ENCODE data around the gene ZFYVE9. TPM values are rescaled to one million over a fixed set of nuclear protein-coding genes. Genes with fewer than 3 reads are reported as not detected.

ZFYVE9 gene
- total and polyA plus RNA-seq, 2 donors (not counting 1 experiment from before 2014, with no cell fraction given): 13.5 to 44.6 TPM

GRCh38 chr1:52123622-52124021, 18.3 kb upstream of the ZFYVE9 start:
- Histone ChIP-seq H3K9me3 (ENCODE audit: control insufficient read depth, insufficient read depth, low read depth, low read length) (no peaks in the 10 kb centered on the region), H3K4me2 (ENCODE audit: extremely low read depth, insufficient read depth, low read length) (no peak overlapping the region), H3K4me1 (ENCODE audit: control insufficient read depth, extremely low read depth, insufficient read depth, low read length) (no peaks in the 10 kb centered on the region), H3K27me3 (ENCODE audit: control insufficient read depth, insufficient read depth, low read length) (no peaks in the 10 kb centered on the region), H3K36me3 (ENCODE audit: control insufficient read depth, insufficient read depth, low read length) (no peaks in the 10 kb centered on the region), H3K4me3 (replicated peaks in 1 of 4; ENCODE audit: control extremely low read depth in 1 of 4, insufficient read depth in 1 of 4, low read depth in 3 of 4, low read length in 4 of 4) (no peak overlapping the region), H3K27ac (ENCODE audit: insufficient read depth, low read length) (no peak overlapping the region), H3K9ac (ENCODE audit: insufficient read depth, low read length) (no peak overlapping the region), H2AFZ (ENCODE audit: low read length) (no peak overlapping the region), H3K79me2 (ENCODE audit: control insufficient read depth, insufficient read depth, low read length) (no peaks in the 10 kb centered on the region), H4K20me1 (ENCODE audit: control insufficient read depth, extremely low read depth, insufficient read depth, low read length) (no peaks in the 10 kb centered on the region)
- no peak for DNase-seq (ENCODE audit: low read depth in 2 of 2)
- TF ChIP-seq EZH2 (IDR thresholded peaks at IDR 0.05; ENCODE audit: low read length, missing control alignments) (no peak), CTCF (conservative IDR thresholded peaks at IDR 0.05 in 1 of 2, IDR thresholded peaks at IDR 0.05 in 1 of 2; ENCODE audit: low read depth in 1 of 2, low read length in 2 of 2) (no peak)

- no peak for DNase-seq (ENCODE audit: low read depth in 2 of 2)
Observed at GRCh38 chr1:52125736-52126359, 16.0 kb upstream of the ZFYVE9 start.

More at GRCh38 chr1:52125736-52126359, 16.0 kb upstream of the ZFYVE9 start:
- Histone ChIP-seq H4K20me1 (ENCODE audit: control insufficient read depth, extremely low read depth, insufficient read depth, low read length) (no peaks in the 10 kb centered on the region), H3K27ac (ENCODE audit: insufficient read depth, low read length) (no peak overlapping the region), H3K4me3 (replicated peaks in 1 of 4; ENCODE audit: control extremely low read depth in 1 of 4, insufficient read depth in 1 of 4, low read depth in 3 of 4, low read length in 4 of 4) (no peak overlapping the region), H3K4me1 (ENCODE audit: control insufficient read depth, extremely low read depth, insufficient read depth, low read length) (no peaks in the 10 kb centered on the region), H3K36me3 (ENCODE audit: control insufficient read depth, insufficient read depth, low read length) (no peaks in the 10 kb centered on the region), H3K79me2 (ENCODE audit: control insufficient read depth, insufficient read depth, low read length) (no peaks in the 10 kb centered on the region), H3K9me3 (ENCODE audit: control insufficient read depth, insufficient read depth, low read depth, low read length) (no peaks in the 10 kb centered on the region), H3K27me3 (ENCODE audit: control insufficient read depth, insufficient read depth, low read length) (no peaks in the 10 kb centered on the region), H2AFZ (ENCODE audit: low read length) (no peak overlapping the region), H3K4me2 (ENCODE audit: extremely low read depth, insufficient read depth, low read length) (no peak overlapping the region), H3K9ac (ENCODE audit: insufficient read depth, low read length) (no peak overlapping the region)
- no peak for TF ChIP-seq CTCF (conservative IDR thresholded peaks at IDR 0.05 in 1 of 2, IDR thresholded peaks at IDR 0.05 in 1 of 2; ENCODE audit: low read depth in 1 of 2, low read length in 2 of 2)
- no peak for TF ChIP-seq EZH2 (IDR thresholded peaks at IDR 0.05; ENCODE audit: low read length, missing control alignments)
